Parathyroid adenoma (tissue), 2 donors: ENCODE measurements around the gene ACIN1.

Experiments
- H2AFZ ChIP-seq: fragments of 300-600 bp; sonication (generic); one replicate; pipeline ENCODE4 v1.7.0; 2017; ENCODE audit warnings: antibody characterized with exemption, mild to moderate bottlenecking
- H3K27ac ChIP-seq: fragments of 300-600 bp; sonication (generic); one replicate; pipeline ENCODE4 v1.7.0; 2017
- H3K27me3 ChIP-seq: fragments of 300-600 bp; sonication (generic); one replicate; pipeline ENCODE4 v1.7.0; 2017; ENCODE audit warnings: low read length; ENCODE audit not compliant: control insufficient read depth, insufficient read depth
- H3K36me3 ChIP-seq: fragments of 300-600 bp; sonication (generic); one replicate; pipeline ENCODE4 v1.7.0; 2017; ENCODE audit warnings: low read length; ENCODE audit not compliant: control insufficient read depth, insufficient read depth
- H3K4me1 ChIP-seq: fragments of 300-600 bp; sonication (generic); one replicate; pipeline ENCODE4 v1.7.0; 2017; ENCODE audit warnings: control low read depth
- H3K4me2 ChIP-seq: fragments of 300-600 bp; sonication (generic); one replicate; pipeline ENCODE4 v1.7.0; 2017; ENCODE audit warnings: low read length
- H3K4me3 ChIP-seq: fragments of 300-600 bp; sonication (generic); one replicate; pipeline ENCODE4 v1.7.0; 2017; ENCODE audit warnings: low read depth, low read length
- H3K79me2 ChIP-seq: fragments of 300-600 bp; sonication (generic); one replicate; pipeline ENCODE4 v1.7.0; 2017; ENCODE audit warnings: control low read depth
- H3K9ac ChIP-seq: fragments of 300-600 bp; sonication (generic); one replicate; pipeline ENCODE4 v1.7.0; 2017; ENCODE audit warnings: mild to moderate bottlenecking
- H3K9me3 ChIP-seq: fragments of 300-600 bp; sonication (generic); one replicate; pipeline ENCODE4 v1.7.0; 2017; ENCODE audit warnings: low read length; ENCODE audit not compliant: control insufficient read depth
- CTCF ChIP-seq: fragments of 300-600 bp; sonication (generic); IDR thresholded peaks from one replicate; pipeline ENCODE4 v1.7.0; 2017; ENCODE audit warnings: antibody characterized with exemption, mild to moderate bottlenecking
- donor health status: primary hyperparathyroidism.

ACIN1 gene

GRCh38 chr14:23115918-23116317 lies 21.0 kb upstream of the ACIN1 start:
- Histone ChIP-seq H2AFZ (no peak overlapping the region), H3K79me2 (no peaks in the 10 kb centered on the region), H3K27ac (no peak overlapping the region), H3K9ac (no peak overlapping the region), H3K36me3 (no peaks in the 10 kb centered on the region), H3K4me2 (no peak overlapping the region), H3K9me3 (no peaks in the 10 kb centered on the region), H3K4me1 (peaks cover 12% of the 10 kb centered on the region), H3K27me3 (no peaks in the 10 kb centered on the region), H3K4me3 (no peak overlapping the region)
- no peak for TF ChIP-seq CTCF

GRCh38 chr14:23115039-23115731 lies 20.2 kb upstream of the ACIN1 start:
- Histone ChIP-seq H3K36me3 (no peaks in the 10 kb centered on the region), H3K4me1 (peaks cover 8% of the 10 kb centered on the region), H3K9ac (no peak overlapping the region), H3K27ac (no peak overlapping the region), H3K9me3 (no peaks in the 10 kb centered on the region), H3K4me3 (no peak overlapping the region), H3K4me2 (no peak overlapping the region), H3K79me2 (no peaks in the 10 kb centered on the region), H2AFZ (no peak overlapping the region), H3K27me3 (no peaks in the 10 kb centered on the region)
- TF ChIP-seq CTCF, result no peak

- H3K4me1 ChIP-seq, result peaks cover 8% of the 10 kb centered on the region
- H3K27ac ChIP-seq, result no peak overlapping the region
- no peaks in the 10 kb centered on the region for H3K9me3 ChIP-seq
- no peak overlapping the region for H3K9ac ChIP-seq
- TF ChIP-seq CTCF, result no peak
- no peak overlapping the region for H3K4me3 ChIP-seq
- no peak overlapping the region for H3K4me2 ChIP-seq
- no peaks in the 10 kb centered on the region for H3K27me3 ChIP-seq
- no peaks in the 10 kb centered on the region for H3K79me2 ChIP-seq
- H2AFZ ChIP-seq, result no peak overlapping the region
- no peaks in the 10 kb centered on the region for H3K36me3 ChIP-seq
Observed at GRCh38 chr14:23114669-23115038, 19.7 kb upstream of the ACIN1 start.

- no peak overlapping the region for H3K4me2 ChIP-seq
- H3K36me3 ChIP-seq, result no peaks in the 10 kb centered on the region
- TF ChIP-seq CTCF, result no peak
- no peak overlapping the region for H3K27ac ChIP-seq
- no peaks in the 10 kb centered on the region for H3K9me3 ChIP-seq
- H3K4me1 ChIP-seq, result peaks cover 8% of the 10 kb centered on the region
- H3K4me3 ChIP-seq, result no peak overlapping the region
- H3K79me2 ChIP-seq, result no peaks in the 10 kb centered on the region
- peak overlapping the region; percentile 75 for H2AFZ ChIP-seq
- H3K27me3 ChIP-seq, result no peaks in the 10 kb centered on the region
- H3K9ac ChIP-seq, result no peak overlapping the region
Observed at GRCh38 chr14:23114120-23114458, 19.2 kb upstream of the ACIN1 start.

GRCh38 chr14:23113431-23114119 lies 18.6 kb upstream of the ACIN1 start:
- Histone ChIP-seq H3K27ac (no peak overlapping the region), H3K79me2 (no peaks in the 10 kb centered on the region)
- TF ChIP-seq CTCF, result no peak

More at GRCh38 chr14:23113431-23114119, 18.6 kb upstream of the ACIN1 start:
- H3K4me2 ChIP-seq, result peak overlapping the region; percentile 22
- H3K9me3 ChIP-seq, result no peaks in the 10 kb centered on the region
- peaks cover 8% of the 10 kb centered on the region for H3K4me1 ChIP-seq
- no peaks in the 10 kb centered on the region for H3K27me3 ChIP-seq
- no peaks in the 10 kb centered on the region for H3K36me3 ChIP-seq
- H3K9ac ChIP-seq, result no peak overlapping the region
- peak overlapping the region; percentile 75 for H2AFZ ChIP-seq
- H3K4me3 ChIP-seq, result no peak overlapping the region
